Head of caudate nucleus (tissue), 42 donors: ENCODE data around the gene DYNLRB2.

Source experiments
- DNase-seq, 42 donors: peaks; one replicate each; pipeline versions ENCODE4 v3.0.0 to v3.0.0-alpha.2; 2020 to 2021; ENCODE audit warnings: mixed read lengths in 7 of 42
- intact Hi-C: fragments of 100-400 bp; cut with DNase I; formaldehyde crosslinking; loops from one replicate; pipeline ENCODE4 v1.15.0; 2022

The DYNLRB2 gene

DNA sequence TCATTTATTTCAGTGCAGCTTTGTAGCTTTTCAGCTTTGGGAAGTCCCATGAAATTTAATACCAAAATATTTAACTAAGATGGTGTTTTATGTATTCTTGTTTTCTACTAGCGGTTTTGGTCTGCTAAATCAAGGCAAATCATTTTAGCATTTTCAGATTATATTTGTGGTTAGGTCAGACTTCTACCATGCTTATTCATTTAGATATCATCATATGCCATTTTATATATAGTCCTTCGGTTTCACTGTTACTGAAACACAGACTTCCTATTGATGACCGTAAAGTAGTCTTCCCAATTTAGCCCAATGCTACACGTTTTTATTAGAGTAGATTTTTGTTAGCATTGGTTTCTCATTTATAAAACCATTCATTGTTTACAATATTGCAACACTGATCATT lies 5.5 kb downstream of the DYNLRB2 start:
- no peak for DNase-seq
- intact Hi-C loops: no loop called here

- intact Hi-C loops: no loop called here
- no peak for DNase-seq
These were observed 6.4 kb downstream of the DYNLRB2 start for GRCh38 chr16:80547145-80547544.

GRCh38 chr16:80552277-80552676 lies 11.5 kb downstream of the DYNLRB2 start:
- no peak for DNase-seq
- intact Hi-C loops: no loop called here

DNA sequence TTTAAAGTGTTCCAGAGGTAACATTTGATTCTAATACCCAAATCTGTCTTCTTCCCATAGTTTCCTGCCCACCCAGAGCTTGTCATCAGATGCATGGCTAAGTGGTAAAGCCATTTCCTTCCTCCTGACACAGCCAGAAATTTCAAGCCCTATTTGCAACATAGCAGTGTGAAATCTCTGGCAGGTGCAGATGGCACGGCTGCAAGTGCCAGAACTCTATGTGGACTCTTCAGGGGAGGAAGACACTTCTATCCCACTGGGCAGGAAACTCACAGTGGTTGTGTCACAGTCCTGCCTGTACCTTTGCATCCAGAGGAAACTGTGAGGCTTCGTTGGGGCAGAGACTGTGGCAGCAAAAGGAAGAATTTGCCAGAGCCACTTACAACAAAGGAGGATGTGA lies 13.2 kb downstream of the DYNLRB2 start:
- intact Hi-C loops: no loop called here
- no peak for DNase-seq

DNA sequence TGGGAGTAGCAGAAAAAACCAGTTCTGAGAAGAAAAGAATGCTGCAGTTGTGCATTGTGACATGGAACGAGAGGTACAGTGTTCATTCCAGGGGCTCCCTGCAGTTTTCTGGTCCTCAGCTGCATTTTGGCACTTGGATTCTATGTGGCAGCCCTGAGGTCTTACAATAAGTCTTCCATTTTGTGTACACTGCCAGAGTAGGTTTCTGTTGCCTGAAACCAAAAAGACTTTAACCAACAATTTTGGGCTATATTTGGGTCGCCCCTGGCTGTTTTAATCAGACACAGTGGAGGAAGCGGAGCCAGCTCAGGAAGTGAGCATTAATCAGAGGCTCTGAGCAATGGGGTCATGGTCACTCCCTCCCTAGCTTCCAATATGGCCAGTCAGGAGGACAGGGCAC lies 15.7 kb downstream of the DYNLRB2 start:
- no peak for DNase-seq
- intact Hi-C loops: no loop called here

GRCh38 chr16:80557037-80557436 lies 16.2 kb downstream of the DYNLRB2 start:
- DNase-seq: no peak
- intact Hi-C loops: no loop called here

- intact Hi-C loops: no loop called here
- DNase-seq: no peak
These were observed 18.6 kb downstream of the DYNLRB2 start for GRCh38 chr16:80559369-80559768.

DNA sequence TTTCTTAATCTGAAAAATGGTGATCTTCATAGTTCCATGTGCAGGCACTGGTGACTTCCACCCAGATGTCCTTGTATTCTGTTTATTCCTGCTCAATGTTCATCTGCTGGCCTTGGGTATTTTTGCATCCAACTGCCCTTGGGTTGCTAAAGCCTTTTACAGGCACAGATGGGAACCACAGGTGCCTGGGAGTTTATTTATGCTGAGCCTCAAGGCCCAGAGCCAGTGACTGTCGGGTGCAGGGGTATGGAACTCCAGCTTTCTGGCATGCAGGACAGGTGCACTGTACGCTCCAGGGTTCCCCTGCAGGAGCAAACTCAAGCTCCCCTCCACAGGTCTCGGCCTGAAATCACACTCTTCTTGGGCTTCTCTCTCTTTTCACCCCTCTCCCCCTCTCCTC lies 22.3 kb downstream of the DYNLRB2 start:
- intact Hi-C loops: no loop called here
- DNase-seq: no peak

DNA sequence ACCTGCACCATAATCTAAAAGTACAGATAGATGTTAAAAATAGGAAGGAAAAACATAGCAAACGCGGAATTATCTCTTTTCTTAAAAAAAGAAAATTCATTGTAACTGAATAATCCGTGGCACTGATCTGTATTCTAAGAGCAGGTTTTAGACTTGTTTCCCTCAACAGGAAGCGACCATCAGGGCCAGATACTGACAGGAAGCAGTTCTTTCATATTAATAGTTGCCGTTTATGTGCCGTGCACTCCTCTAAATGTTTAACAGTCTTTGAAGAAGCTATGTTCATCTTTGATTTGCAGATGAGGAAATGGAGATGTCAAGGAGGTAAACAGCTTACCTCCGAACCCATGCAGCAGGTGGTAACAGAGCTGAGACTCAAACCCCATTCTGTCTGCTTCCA lies 23.6 kb downstream of the DYNLRB2 start:
- intact Hi-C loops: no loop called here
- no peak for DNase-seq

GRCh38 chr16:80569440-80570105 lies 28.8 kb downstream of the DYNLRB2 start:
- DNase-seq: no peak
- intact Hi-C loops: no loop called here

- intact Hi-C loops: no loop called here
- no peak for DNase-seq
These were observed 29.3 kb downstream of the DYNLRB2 start for GRCh38 chr16:80570106-80570478.

GRCh38 chr16:80573700-80574120 lies 32.9 kb downstream of the DYNLRB2 start:
- no peak for DNase-seq
- intact Hi-C loops: no loop called here

DNA sequence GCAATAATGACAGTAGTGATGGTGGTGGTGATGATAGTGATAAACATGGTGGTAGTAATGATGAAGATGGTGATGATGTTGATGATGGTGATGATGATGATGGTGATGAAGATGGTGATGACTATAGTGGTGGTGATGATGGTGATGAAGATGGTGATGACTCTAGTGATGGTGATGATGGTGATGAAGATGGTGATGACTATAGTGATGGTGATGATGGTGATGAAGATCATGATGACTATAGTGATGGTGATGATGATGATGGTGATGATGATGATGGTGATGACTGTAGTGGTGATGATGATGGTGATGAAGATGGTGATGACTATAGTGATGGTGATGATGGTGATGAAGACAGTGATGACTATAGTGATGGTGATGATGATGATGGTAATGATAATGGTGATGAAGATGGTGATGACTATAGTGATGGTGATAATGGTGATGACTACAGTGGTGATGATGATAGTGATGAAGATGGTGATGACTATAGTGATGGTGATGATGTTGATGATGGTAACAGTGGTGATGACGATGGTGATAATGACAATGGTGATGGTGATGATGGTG lies 35.6 kb downstream of the DYNLRB2 start:
- no peak for DNase-seq
- intact Hi-C loops: no loop called here

DNA sequence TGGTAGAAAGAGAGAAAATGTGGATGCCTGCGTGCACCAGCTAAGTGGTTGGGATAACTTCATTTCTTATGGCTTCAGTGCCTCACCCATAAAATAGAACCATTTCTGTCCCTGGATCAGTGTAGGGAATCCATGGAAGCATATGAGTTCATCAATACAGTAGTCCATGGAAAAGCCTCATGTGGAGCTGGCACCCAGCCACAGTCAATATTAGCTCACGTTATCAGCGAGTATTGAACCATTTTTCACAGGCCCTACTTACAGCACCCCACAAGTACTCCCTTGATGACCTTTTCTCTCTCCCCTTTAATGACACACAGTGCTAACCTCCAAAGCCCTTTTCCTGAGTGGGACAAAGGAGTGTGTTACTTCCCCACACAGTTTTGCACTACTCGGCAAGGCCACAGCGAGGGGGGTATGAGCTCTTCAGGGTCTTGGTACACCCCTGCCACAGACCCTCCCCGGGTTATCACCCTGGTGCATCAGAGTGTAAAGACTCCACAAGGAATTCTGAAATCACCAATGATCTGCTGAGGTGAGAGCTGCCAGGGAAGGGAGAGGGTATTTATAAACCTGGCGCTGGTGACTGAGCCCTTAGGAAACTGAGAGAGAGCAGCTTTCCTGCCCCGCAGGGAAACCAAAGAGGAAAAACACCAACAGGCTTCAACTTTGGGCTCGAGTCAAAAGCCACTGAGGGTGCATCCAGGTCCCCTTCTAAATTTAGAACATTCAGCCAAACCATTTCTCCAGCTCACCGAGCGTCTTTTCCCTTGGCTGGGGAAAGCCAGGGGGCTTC lies 36.9 kb downstream of the DYNLRB2 start:
- intact Hi-C loops: no loop called here

GRCh38 chr16:80580109-80580832 lies 39.5 kb downstream of the DYNLRB2 start:
- intact Hi-C loops: no loop called here
- DNase-seq: no peak

More for the DNA sequence above, 36.9 kb downstream of the DYNLRB2 start:
- DNase-seq: no peak

DNA sequence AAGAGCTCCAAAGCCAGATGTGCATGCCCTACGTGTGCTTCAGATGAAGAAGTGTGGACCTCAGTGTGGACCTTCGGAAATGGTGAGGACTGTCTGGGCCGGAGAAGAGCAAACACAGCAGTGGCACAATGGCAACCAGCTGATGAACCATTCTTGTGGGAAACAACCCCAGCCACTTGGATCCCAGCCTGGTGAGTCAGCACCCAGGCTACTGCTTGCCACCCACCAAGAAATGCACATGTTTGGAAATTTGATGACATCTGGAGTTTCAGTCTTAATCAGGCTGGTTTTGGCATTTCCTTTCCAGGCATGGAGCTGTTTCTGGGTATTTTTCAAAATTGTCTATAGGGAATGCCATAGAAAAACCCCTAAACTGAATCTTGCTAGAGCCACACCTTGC lies 42.7 kb downstream of the DYNLRB2 start:
- intact Hi-C loops: no loop called here

DNA sequence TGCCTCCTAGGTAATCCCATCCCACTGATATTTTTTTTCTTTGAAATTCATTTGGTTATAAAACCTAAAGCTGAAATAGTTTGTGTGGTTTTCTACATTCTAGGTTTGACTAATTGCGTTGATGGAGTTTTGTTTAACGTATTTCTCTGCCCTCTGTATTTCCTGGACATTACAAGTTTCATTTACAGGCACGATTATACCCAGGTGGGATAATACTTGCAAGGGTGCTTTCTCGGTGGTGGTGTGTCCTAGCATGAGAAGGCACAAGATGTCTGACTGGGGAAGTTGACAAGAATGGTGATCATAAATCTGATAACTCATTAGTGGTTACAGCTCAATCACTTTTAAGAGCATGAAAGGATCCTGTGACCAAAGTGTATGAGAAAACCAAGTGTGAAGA lies 45.0 kb downstream of the DYNLRB2 start:
- no peak for DNase-seq
- intact Hi-C loops: no loop called here

More for the DNA sequence above, 42.7 kb downstream of the DYNLRB2 start:
- peak in 10 of 42 donors; percentile 6 to 51 (median 20) for DNase-seq

DNA sequence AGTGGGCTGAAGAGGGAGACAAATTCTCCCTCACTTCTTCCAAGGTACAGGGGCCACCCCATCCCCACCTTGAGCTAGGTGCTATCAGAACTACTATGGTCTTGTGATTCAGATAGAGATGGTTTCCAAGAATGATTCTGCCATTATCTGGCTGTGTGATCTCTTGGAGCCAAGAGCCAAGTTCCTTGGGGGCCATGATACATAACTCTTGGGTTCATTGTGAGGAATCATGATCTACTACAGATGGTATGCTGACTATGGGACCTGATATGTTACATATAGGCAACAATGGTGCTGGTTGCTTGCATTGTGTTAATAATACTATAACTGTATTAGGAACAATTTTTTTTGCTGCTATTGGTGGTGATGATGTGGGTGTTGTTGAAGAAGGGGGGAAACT lies 45.7 kb downstream of the DYNLRB2 start:
- intact Hi-C loops: no loop called here
- no peak for DNase-seq

DNA sequence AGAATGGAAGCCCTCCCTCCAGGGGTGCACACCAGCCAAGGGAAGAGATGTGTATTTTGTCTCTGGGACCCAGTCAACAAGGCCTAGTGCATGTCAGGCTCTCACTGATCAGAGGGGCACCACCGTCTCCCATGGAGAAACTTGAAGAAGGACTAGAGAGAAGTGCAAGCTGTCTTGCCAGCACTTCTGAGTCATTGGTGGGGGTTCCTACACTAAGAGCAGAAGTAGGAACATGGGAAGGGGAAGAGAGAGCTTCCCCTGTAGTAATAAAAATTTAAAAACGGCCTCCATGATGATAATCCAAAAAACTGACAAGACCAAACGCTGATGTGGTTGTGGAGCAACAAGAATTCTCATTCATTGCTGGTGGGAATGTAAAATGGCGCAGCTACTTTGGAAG lies 46.3 kb downstream of the DYNLRB2 start:
- no peak for DNase-seq
- intact Hi-C loops: no loop called here
